HL-60/S4 treated with phorbol 12-myristate 13-acetate at 8.2 ng/mL for 4 days and 3 days (cell line): ENCODE data around the gene TMEM201.

Experiments
- in situ Hi-C: fragments of 300-500 bp; cut with MboI; formaldehyde crosslinking; loops from 2 replicates; pipeline ENCODE4 v1.15.0; 2022; ENCODE audit warnings: low sequenced_read_pairs

TMEM201 gene

DNA sequence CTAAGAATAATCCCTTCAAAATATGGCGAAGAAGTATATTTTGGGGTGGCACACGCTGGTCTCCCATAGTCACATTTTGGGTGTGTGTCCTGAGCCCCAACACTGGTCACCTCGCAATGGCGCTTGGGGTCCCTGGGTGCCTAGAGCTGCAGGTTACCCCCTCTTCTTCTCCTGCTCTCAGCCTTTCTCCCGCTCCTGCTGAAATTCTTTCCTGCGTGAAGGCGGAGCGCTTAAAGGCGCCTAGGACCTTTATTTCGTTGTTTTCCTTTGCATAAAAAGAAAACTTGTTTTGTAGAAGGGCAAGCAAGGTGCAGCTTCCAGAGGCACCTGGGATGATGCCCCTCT lies 62.5 kb downstream of the TMEM201 start:
- in situ Hi-C loops: no loop called here

DNA sequence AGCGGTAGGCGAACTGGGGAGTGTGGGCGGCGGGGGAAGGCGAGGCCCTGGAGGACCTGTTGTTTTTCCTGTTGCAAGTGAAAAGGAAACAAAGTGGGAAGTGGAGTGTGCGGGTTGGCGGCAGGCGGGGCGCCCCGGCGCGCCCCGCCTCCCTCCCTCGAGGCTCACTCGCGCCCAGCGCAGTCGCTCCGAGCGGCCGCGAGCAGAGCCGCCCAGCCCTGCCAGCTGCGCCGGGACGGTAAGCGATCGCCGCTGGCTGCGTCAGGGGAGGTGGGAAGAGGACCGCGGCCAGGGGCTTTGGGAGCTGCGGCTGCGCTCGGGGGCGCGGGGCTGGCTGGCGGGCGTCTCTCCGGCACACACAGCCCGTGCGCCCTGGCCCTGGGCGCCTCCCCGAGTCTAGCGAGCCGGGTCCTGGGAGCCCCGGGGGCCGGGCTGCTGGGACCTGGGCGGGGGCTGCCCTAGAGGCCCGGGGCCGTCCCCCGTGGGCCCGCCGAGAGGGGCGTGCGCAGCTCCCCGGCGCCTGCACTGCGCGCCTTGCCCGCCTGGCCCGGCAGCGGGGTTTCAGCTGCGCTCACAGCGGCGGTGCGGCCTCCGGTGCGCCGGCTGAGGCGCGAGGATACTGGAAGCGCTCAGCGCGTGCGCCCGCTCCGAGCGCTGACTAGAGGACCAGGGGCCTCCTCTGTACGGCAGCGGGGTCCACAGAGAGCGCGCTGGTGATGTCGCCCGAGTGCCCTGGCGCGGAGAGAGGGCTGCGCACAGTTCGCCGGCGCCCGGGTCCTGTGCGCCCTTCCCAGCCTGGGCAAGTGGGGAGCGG lies 63.1 kb downstream of the TMEM201 start, which contains the start of gene PIK3CD:
TSS of gene PIK3CD (plus strand) at position 167 of the 814 bp plus-strand sequence. CDS start 58,725 bp downstream, outside the sequence.
- in situ Hi-C loops: no loop called here

DNA sequence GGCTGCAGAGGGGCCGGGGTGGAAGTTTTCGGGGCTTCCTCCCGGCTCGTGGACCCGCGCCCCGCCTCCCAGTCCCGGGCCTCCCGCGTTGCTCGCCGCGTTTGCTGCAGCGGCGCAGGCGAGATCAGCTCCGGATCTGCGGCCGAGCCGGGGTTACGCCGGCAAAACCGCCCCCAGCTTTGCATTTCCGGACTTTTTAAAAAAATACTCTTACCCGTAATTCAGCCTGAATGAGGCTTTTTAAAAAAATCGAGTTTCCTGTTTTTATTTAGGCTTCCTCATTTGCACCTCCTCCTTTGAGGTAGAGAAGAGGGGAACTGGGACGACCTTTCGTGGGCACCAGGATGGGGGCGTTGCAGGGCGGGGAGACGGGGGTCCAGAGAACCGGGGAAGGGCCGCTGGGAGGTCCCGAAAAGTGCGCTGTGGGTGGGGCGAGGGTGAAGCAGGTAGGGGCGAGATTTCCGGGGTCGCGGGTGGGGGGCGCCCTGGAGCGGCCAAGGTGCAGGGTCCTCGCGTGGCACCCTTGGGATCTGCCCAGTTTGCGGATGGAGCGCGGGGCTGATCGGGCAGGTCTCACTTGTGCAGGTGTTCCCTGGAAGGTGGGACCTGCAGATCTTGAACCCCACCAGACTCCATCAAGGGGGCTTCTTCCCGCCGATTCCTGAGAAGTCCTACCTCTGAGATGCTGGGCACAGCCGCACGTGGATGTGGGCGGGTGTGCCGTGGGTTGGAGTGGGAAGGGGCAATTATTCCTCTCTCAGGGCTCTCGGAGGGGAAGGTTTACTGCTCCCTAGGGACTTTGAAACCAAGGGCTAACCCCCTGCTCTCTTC lies 63.9 kb downstream of the TMEM201 start:
- in situ Hi-C loops: no loop called here

DNA sequence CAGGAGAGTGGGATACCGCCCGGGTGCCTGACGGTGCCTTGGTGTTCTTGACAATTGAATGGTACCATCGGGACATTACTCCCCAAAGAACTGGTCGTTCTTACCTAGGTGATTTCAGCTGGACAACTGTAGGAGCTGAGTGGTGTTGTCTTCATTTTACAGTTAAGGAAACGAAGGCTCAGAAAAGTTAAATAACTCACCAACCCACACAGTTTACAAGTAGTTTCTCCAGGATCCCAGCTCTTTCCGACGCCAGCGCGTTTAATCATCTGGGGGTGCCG lies 64.4 kb downstream of the TMEM201 start:
- in situ Hi-C loops: no loop called here

DNA sequence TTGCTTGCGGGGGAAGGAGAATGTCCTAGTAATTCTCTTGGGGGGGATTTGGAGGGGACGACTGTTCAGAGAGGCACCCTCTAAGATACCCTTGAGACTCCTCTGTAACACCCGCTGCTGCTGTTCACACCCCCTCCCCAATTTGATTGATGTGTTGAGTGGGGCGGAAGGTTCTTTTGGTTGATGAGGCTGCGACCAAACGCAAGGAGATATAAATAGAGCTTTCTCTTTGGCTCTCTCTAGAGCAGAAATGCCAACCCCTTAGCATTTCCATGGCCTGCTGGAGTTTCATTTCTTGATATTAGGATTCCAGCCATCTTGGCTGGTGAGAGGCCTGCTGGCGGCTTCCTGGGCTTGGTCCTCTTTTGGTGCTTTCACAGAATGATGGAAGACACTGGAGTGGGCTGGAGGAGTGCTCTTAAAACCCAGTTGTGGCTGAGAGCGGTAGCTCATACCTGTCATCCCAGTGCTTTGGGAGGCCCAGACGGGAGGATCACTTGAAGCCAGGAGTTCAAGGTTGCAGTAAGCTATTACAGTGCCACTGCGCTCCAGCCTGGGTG lies 64.9 kb downstream of the TMEM201 start:
- in situ Hi-C loops: no loop called here

DNA sequence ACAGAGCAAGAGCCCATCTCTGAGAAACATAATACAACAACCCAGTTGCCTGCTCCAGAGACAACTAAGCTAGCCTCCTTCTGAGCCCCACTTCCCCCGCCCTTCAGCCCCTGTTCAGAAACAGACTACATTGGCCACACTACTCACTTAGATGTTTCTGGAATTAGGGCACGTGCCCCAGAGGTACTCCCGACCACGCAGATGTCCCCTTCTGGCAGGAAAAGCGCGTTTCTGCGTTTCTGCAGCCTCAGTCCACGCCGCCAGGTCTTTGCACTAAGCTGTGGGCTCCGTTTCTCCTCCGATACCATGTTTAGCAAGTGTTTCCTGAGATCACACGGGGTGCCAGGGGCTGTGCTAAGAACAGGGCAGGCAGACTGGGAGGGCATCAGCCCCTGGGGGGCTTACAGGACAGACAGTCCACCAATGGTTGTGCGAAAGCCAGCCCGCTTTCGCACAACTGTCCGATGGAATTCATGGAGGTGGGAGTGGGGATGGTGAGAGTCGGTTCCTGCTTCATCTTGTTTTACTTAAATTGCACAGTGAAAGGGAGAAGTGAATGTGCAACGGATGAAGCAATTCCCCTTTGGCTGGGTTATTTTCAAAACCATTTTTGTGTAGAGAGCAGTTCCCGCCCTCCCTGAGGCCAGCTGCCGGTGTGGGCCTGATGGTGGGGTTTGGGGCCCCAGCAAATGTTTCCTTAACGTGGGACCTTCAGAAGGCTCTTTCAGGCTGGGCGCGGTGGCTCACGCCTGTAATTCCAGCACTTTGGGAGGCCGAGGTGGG lies 65.5 kb downstream of the TMEM201 start:
- in situ Hi-C loops: no loop called here

DNA sequence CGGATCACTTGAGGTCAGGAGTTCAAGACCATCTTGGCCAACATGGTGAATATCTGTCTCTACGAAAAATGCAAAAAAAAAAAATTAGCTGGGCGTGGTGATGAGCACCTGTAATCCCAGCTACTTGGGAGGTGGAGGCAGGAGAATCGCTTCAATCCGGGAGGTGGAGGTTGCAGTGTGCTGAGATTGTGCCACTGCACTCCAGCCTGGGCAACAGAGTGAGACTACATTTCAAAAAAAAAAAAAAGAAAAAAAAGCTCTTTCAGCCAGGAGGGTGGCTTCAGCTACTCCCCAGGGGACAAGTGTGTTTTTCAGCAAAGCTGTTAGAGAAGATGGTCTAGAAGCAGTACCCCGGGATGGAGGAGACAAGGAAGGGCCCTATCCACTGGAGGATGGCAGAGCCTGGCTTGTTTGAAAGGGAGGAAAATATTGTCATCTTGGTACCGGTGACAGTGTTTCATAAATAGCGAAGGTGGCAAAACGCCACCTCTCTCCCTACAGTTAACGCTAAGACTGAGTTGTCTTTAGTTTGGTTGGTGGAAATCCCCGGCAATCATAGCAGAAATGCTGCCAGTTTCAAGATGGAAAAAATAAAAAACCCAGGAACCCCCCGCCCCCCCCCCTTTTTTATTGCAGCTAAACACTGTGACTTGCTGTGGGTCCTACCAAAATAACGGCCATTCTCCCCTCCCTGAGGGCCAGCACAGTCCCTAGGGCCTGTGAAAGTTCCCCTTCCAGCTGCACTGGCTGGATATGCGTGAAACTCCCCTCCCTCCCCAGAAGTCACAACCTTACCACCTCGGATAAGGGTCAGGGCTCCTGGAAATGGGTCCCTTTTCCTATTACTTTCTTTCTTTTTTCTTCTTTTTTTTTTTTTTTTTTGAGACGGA lies 66.4 kb downstream of the TMEM201 start:
- in situ Hi-C loops: no loop called here

DNA sequence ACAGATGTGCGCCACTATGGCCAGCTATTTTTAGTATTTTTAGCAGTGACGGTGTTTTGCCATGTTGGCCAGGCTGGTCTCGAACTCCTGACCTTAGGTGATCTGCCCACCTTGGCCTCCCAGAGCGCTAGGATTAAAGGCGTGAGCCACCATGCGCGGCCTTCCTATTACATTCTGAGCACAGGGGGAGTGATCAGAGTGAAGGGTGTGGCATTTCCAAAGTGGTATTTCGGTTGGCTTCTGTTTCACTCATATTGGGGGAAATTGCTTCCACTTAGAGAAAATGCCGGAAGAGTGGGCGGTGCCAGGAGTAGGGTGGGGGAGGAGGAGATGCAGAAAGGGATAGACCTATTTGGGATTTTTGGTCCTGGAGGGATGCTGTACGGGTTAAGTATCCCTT lies 67.1 kb downstream of the TMEM201 start:
- in situ Hi-C loops: no loop called here

DNA sequence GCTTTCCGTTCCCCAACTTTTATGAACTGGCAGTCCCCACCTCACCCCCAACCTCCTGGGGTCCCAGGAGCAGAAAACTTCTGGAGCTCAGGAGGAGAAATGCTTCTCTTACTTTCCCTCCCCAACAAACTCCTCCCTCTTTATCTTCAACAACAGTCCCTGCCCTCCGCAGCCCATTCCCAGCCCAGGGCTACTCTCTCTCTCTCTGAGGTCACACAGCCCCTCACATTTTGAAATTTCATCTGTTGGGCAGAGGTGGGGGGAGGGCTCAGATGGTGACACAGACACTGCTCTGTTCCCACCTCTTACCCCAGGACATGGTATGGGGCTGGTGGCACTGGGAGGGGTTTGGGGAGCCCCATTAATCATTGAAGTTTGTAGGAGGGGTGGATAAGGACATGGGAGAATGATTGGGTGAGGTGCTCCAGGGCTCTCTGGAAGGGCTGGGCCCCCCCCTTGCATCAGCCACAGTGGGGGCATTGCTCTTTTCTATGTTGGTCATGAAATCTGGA lies 68.9 kb downstream of the TMEM201 start:
- in situ Hi-C loops: no loop called here

DNA sequence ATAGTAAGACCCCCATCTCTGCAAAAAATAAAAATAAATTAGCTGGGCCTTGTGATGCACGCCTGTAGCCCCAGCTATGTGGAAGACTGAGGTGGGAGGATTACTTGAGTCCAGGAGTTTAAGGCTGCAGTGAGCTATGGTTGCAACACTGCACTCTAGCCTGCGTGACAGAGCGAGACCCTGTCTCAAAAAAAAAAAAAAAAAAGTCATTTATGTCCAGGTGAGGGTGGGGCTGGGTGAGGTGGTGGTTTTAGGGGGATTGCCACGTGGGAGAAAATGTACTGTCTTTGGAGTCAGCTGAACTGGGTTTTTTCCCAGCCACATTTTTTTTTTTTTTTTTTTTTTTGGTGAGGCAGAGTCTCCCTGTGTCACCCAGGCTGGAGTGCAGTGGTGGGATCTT lies 69.5 kb downstream of the TMEM201 start:
- in situ Hi-C loops: no loop called here

DNA sequence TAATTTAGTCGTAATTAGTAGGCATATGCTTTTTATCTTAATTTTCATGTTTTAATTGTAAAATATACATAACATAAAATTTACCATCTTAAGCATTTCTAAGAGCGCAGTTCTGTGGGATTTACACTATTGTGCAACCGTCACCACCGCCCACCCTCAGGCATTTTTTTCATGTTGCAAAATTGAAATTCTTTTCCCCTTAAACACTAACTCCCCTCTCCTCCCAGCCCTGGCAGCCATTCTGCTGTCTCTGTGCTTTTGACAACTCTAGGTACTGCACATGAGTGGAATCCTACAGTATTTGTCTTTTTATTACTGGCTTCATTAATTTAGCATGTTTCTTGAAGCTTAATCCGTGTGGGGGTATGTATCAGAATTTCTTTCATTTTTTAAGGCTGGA lies 70.6 kb downstream of the TMEM201 start:
- in situ Hi-C loops: no loop called here

DNA sequence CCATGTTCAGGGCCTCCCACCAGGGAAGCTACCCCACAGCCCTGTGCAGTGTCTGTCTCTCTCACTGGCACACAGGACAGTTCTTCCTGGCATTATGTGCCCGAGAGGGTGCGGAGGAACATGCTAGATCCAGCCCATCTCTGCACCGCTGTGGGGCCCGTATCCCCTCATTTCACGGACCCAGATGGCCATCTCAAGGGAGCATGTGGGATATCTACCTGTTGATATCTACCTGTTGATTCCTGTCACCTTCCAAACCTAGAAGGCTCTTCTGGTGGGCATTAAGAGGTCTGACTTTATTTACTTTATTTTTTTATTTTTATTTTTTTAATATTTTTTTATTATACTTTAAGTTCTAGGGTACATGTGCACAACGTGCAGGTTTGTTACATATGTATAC lies 74.5 kb downstream of the TMEM201 start:
- in situ Hi-C loops: no loop called here
